AG04450 (cell line): ENCODE measurements around the gene AATF. TPM values are rescaled to one million over a fixed set of nuclear protein-coding genes. Genes with fewer than 3 reads are reported as not detected.

Experiments used
- CTCF ChIA-PET: fragments of 300-600, 350-600 bp; formaldehyde crosslinking; extraction: SDS; loops from one replicate; lab custom pipeline; 2022; ENCODE audit warnings: antibody characterized with exemption, inconsistent platforms; lab: Charles Lee
- POLR2A ChIA-PET: fragments of 350-600 bp; formaldehyde crosslinking; extraction: SDS; loops from one replicate; lab custom pipeline; 2021; ENCODE audit warnings: antibody characterized with exemption, inconsistent platforms; lab: Yijun Ruan, JAX
- DNase-seq: peaks from one replicate; pipeline ENCODE4 v3.0.0-alpha.2; 2011; ENCODE audit warnings: low read depth, low spot score
- H3K27ac ChIP-seq: one replicate; pipeline ENCODE4 v1.5.1; 2012; ENCODE audit warnings: low read depth, low read length, control low read depth
- H3K27me3 ChIP-seq: one replicate; pipeline ENCODE4 v1.6.0; 2012; ENCODE audit warnings: low read length; ENCODE audit not compliant: control insufficient read depth, insufficient read depth
- H3K4me3 ChIP-seq: 2 replicates; pipeline ENCODE4 v1.5.1; 2011; ENCODE audit warnings: mild to moderate bottlenecking, low read depth, low read length, control low read depth
- H3K9me3 ChIP-seq: 2 replicates; pipeline ENCODE4 v1.5.1; 2012; ENCODE audit warnings: low read length; ENCODE audit not compliant: control insufficient read depth, insufficient read depth
- polyA plus RNA-seq: library from polyadenylated mRNA; depleted of rRNA; stranded (reverse); fragments of >200 nt; gene quantifications from 2 replicates; pipeline ENCODE4 v1.2.3, GENCODE V29; 2011
- TF ChIP-seq, protein P1 (sequence below): IDR thresholded peaks from 2 replicates; pipeline ENCODE4 v1.5.1; 2011; ENCODE audit warnings: low read depth, low read length, control low read depth, inconsistent platforms

AATF gene
- polyA plus RNA-seq, 1 experiment, result 16.6 TPM

DNA sequence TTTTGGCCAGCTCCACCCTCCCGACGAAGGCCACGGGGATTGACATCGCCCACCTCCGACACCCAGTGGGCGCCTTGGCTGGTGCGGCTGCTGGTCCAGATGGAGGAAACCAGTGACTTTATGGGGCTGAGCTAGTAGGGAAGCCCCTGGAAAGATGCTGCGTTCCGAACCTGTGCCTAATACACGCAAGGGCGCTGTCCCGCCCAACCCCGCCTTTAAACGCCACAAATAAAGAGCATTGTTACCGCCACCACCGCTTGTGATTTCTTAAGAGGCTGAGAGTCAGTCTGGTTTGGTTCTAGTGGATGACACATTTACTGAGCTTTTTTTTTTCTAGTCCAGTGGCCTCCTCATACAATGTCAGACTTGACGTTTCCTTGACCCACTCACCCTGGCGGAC lies 107.9 kb downstream of the AATF start:
- Histone ChIP-seq H3K4me3 (no peak overlapping the region), H3K27me3 (no peaks in the 10 kb centered on the region), H3K9me3 (no peaks in the 10 kb centered on the region; the same call in 1 of the 2 replicates), H3K27ac (no peak overlapping the region)
- ChIA-PET POLR2A (no interaction called here), CTCF (interaction anchor here (1.2 kb wide), 1 partner anchor 9 kb away, joined by 8 read pairs; no protein-coding TSS in a partner anchor)
- no peak for DNase-seq
- TF ChIP-seq, protein P1, sequence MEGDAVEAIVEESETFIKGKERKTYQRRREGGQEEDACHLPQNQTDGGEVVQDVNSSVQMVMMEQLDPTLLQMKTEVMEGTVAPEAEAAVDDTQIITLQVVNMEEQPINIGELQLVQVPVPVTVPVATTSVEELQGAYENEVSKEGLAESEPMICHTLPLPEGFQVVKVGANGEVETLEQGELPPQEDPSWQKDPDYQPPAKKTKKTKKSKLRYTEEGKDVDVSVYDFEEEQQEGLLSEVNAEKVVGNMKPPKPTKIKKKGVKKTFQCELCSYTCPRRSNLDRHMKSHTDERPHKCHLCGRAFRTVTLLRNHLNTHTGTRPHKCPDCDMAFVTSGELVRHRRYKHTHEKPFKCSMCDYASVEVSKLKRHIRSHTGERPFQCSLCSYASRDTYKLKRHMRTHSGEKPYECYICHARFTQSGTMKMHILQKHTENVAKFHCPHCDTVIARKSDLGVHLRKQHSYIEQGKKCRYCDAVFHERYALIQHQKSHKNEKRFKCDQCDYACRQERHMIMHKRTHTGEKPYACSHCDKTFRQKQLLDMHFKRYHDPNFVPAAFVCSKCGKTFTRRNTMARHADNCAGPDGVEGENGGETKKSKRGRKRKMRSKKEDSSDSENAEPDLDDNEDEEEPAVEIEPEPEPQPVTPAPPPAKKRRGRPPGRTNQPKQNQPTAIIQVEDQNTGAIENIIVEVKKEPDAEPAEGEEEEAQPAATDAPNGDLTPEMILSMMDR, result no peak

DNA sequence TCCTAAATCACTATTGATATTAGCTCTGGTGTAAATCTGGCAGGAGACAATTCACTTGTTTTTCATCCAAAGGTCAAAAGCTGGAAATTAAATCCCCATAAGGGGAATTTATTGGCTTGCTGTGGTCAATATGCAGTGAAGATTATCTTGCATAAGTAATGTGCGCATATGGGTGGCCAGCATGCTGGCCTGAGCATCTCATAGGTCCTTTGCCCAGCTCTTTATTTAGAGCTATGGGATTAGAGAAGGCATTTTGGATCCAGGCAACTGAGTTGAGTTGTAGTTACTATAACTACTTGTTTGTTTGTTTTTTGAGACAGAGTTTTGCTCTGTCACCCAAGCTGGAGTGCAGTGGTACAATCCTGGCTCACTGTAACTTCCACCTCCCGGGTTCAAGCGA lies 110.7 kb downstream of the AATF start:
- H3K9me3 ChIP-seq, result no peaks in the 10 kb centered on the region; the same call in 1 of the 2 replicates
- ChIA-PET CTCF (interaction anchor here (1.6 to 4.7 kb wide), 2 partner anchors 12 to 160 kb away, joined by 4 to 31 read pairs; no protein-coding TSS in a partner anchor), POLR2A (no interaction called here)
- peaks cover 2% of the 10 kb centered on the region for H3K27me3 ChIP-seq
- H3K4me3 ChIP-seq, result no peak overlapping the region
- TF ChIP-seq, protein P1, result no peak
- DNase-seq, result no peak
- H3K27ac ChIP-seq, result no peak overlapping the region

DNA sequence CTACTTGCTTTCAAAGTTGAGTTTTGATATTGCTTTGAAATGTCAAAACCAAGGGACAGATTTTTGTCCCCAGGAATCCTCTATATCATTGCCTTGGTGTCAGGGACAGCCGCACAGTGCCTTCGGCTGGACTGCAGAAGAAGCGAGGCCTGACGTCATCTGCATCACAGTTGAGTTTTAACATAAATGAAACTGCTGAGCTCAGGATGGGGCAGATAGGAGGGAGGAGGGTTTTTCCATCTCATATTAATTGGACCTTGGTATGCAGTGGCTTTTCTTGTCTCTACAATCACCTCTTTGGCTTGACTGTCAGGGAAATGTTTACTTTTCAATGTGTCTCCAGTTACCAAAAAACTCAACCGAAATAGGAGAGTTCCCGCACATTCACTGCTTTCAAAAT lies 111.3 kb downstream of the AATF start:
- CTCF ChIA-PET, result interaction anchor here (1.6 to 4.7 kb wide), 2 partner anchors 13 to 159 kb away, joined by 4 to 31 read pairs; no protein-coding TSS in a partner anchor
- TF ChIP-seq, protein P1, result no peak
- peaks cover 6% of the 10 kb centered on the region for H3K27me3 ChIP-seq
- H3K9me3 ChIP-seq, result no peaks in the 10 kb centered on the region; the same call in 1 of the 2 replicates
- POLR2A ChIA-PET, result no interaction called here
- no peak for DNase-seq
- H3K27ac ChIP-seq, result no peak overlapping the region
- H3K4me3 ChIP-seq, result no peak overlapping the region

DNA sequence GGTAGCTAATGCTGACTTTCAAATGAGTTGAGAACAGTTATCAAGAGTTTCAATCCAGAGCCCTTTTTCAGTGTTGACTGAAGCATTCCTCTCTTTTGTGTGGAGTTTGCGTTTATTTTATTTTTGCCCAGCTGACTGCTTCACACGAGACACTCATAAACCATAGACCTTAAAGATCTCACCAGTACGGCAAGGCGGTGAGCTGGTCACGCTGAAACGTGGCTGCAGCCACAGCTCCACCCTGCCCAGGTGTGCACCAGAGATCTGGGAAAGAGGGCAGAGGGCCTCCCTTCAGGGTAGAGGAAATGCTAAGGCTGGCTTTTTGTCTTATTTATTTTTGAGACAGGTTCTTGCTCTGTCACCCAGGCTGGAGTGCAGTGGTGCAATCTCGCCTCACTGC lies 112.2 kb downstream of the AATF start:
- CTCF ChIA-PET, result interaction anchor here (1.6 to 4.7 kb wide), 2 partner anchors 13 to 159 kb away, joined by 4 to 31 read pairs; no protein-coding TSS in a partner anchor
- TF ChIP-seq, protein P1, result no peak
- no peak for DNase-seq

DNA sequence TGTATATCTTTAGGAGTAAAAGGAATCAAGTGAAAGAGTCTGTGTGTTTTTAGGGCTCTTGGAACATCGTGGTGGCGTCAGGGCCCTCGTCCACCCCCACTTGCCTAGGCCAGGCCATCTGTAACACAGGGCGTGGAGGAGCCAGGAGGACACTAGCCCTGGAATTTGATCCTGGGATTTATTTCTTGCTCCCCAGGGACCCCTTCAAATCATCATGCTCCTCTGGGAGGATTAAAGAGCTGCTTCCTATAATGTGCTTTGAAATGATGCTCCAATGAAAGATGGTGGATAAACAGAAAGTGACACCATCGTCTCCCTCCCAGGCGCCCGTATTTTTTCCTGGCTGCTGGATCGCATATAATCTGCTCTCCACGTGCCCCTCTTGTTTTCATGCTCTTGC lies 113.3 kb downstream of the AATF start:
- POLR2A ChIA-PET, result no interaction called here
- H3K4me3 ChIP-seq, result no peak overlapping the region

More for the DNA sequence above, 112.2 kb downstream of the AATF start:
- no peaks in the 10 kb centered on the region; the same call in 1 of the 2 replicates for H3K9me3 ChIP-seq
- H3K27ac ChIP-seq, result no peak overlapping the region
- peaks cover 12% of the 10 kb centered on the region for H3K27me3 ChIP-seq
- H3K4me3 ChIP-seq, result no peak overlapping the region
- POLR2A ChIA-PET, result no interaction called here

More for the DNA sequence above, 113.3 kb downstream of the AATF start:
- TF ChIP-seq, protein P1, result no peak
- no peaks in the 10 kb centered on the region for H3K9me3 ChIP-seq
- H3K27me3 ChIP-seq, result peaks cover 22% of the 10 kb centered on the region
- CTCF ChIA-PET, result interaction anchor here (4.7 kb wide), 1 partner anchor 15 kb away, joined by 31 read pairs; no protein-coding TSS in a partner anchor
- H3K27ac ChIP-seq, result no peak overlapping the region
- no peak for DNase-seq
